Thymus (tissue), 11 donors: Measurements from ENCODE around the gene PGS1. TPM values are rescaled to one million over a fixed set of nuclear protein-coding genes. Genes with fewer than 3 reads are reported as not detected.

Experiments used
- DNase-seq, 9 donors: peaks; one replicate each; pipeline ENCODE4 v3.0.0-alpha.2; 2013; ENCODE audit warnings: low spot score in 9 of 9, low read depth in 6 of 9, missing footprints in 1 of 9
- H3K27ac ChIP-seq, 2 donors: one replicate each; pipeline ENCODE4 v1.5.1; 2013; ENCODE audit warnings: control low read depth in 1 of 2, low read depth in 1 of 2, low read length in 1 of 2, mild to moderate bottlenecking in 1 of 2, moderate library complexity in 1 of 2
- H3K27me3 ChIP-seq, 2 donors: one replicate each; pipeline ENCODE4 v1.5.1; 2013; ENCODE audit warnings: low read length in 1 of 2; ENCODE audit not compliant: control insufficient read depth in 2 of 2, insufficient read depth in 1 of 2
- H3K36me3 ChIP-seq, 2 donors: one replicate each; pipeline ENCODE4 v1.5.1; 2013; ENCODE audit warnings: low read length in 1 of 2, mild to moderate bottlenecking in 1 of 2, moderate library complexity in 1 of 2; ENCODE audit not compliant: control insufficient read depth in 2 of 2, insufficient read depth in 2 of 2
- H3K4me1 ChIP-seq, 2 donors: one replicate each; pipeline ENCODE4 v1.5.1; 2013; ENCODE audit warnings: low read length in 2 of 2; ENCODE audit not compliant: control insufficient read depth in 2 of 2, insufficient read depth in 2 of 2
- H3K4me3 ChIP-seq, 2 donors: one replicate each; pipeline ENCODE4 v1.5.1; 2013; ENCODE audit warnings: low read length in 2 of 2, control low read depth in 1 of 2, mild to moderate bottlenecking in 1 of 2
- H3K9me3 ChIP-seq, 2 donors: one replicate each; pipeline ENCODE4 v1.5.1; 2013; ENCODE audit warnings: low read length in 1 of 2, mild to moderate bottlenecking in 1 of 2; ENCODE audit not compliant: control insufficient read depth in 2 of 2, insufficient read depth in 1 of 2
- WGBS: extraction: QIAGEN DNeasy Blood & Tissue Kit; methylation state at CpG from one replicate; pipeline ENCODE4 v1.1.7; 2013; 5-methylcytosine and 5-hydroxymethylcytosine counted together
- polyA plus RNA-seq: library from polyadenylated mRNA; stranded (reverse); fragments of 200-250 nt; gene quantifications from one replicate; pipeline ENCODE4 v1.2.3, GENCODE V29; 2013
- total RNA-seq: library from RNA; stranded (reverse); fragments of 120-200 nt; gene quantifications from one replicate; pipeline ENCODE4 v1.2.4, GENCODE V29; 2013
- donor health status: healthy.

Gene PGS1
- total and polyA plus RNA-seq, 2 donors, result 32.1 to 34.6 TPM

DNA sequence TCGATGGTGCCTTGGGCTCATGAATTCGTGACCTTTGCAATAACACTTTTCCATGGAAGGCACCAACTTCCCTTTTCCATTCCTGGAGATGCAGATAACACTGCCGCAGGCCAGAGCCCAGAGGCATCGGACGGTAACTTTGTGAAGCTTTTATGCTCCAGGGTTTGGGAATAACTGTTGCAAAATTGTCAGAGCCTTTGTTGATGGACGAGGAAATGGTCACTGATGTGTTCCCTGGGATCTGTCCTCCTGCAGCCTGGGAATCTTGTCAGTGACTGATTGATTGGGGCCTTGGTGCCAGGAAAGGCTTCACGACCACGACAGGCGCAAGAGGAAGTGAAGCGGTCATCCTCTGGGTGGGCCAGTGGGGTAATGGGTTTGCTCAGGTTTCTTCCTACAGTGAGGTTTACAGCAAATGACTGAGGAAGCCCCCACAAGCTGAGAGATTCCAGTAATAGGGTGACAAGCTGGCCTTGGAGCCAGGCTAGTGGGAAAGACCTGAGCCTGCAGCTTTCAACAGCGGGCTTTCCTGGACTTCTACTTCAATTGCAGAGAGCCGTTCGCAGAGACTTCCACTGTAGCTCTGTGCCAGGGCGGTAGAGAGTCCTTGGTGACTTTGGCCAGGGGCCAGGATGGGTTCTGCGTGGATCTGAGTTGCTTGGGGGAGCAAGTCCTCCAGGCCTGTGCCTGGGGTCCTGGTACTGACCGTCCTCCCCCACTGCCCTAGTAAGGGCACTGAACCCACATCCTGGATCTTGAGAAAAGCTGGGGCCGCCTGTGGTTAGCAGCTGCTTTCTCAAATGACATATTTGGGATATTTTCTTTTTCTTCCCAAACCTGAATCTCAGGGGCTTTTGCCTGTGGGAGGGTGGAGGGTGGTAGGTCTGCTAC lies 37.6 kb downstream of the PGS1 start:
- no peak for DNase-seq
- 93% methylated on average over 17 of the region's 17 CpGs for WGBS

DNA sequence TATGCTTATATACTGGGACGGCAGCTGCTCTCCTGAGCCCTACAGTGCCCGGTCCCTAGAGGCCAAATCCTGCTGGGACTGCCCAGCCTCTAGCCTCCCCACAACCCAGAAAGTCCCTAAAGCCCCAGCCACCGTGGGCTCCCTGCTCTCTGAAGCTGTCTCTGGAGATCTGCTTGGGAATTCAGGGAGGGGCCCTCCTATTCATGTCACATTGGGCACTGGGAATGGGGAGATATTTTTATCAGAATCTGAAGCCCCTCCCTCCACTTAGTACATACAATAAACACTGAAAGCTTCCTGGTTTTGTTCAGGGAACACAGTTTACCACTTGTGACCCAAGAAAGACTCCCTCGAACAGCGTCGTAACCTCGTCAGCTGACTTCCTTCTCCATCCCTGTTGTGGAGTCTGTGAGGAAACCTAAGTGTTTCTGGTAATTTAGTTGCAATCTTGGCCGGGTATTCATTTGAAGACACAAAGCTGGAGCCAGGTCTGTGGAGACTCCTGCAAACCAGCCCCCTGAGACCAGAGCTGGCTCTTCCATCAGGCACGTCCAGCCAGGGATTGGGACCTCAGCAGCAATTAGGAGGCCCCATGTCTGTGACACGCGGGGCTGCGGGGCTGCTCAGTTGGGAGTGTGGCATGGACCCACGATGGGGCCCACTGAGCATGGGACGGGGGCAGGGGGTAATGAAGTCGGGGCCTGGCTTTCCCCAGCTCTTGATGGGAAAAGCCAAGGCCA lies 38.5 kb downstream of the PGS1 start:
- DNase-seq, result no peak
- Histone ChIP-seq H3K4me1 (peaks cover 6 to 62% of the 10 kb centered on the region in 2 donors), H3K36me3 (peaks cover 77 to 85% of the 10 kb centered on the region in 2 donors), H3K27ac (peak overlapping the region; percentile 53 to 59), H3K9me3 (peaks cover 2 to 11% of the 10 kb centered on the region in 2 donors), H3K4me3 (no peak overlapping the region), H3K27me3 (no peaks in the 10 kb centered on the region)
- 80% methylated on average over 15 of the region's 15 CpGs for whole genome bisulfite sequencing

More for the DNA sequence above, 37.6 kb downstream of the PGS1 start:
- Histone ChIP-seq H3K27ac (peak overlapping the region; percentile 22 to 59), H3K9me3 (peaks cover 2 to 11% of the 10 kb centered on the region in 2 donors), H3K4me3 (no peak overlapping the region), H3K36me3 (peaks cover 72 to 86% of the 10 kb centered on the region in 2 donors), H3K27me3 (no peaks in the 10 kb centered on the region), H3K4me1 (peaks cover 6 to 58% of the 10 kb centered on the region in 2 donors)

DNA sequence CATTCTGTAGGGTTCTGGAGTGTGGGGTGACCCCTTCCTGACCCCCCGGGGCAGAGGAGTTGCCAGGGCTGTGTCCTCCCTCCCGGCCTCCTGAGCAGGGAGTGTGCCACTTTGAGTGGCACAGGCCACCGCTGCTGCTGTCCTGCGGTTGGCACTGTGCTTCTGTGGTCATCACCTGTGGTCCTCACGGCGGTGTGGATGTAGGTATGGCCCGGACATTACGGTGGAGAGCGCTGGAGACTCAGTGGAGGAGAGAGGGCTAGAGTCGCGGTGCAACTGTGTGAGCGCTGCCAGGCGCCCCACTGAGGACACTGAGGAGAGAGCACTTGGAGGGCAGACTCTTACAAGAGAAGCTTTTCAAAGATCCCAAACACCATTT lies 39.1 kb downstream of the PGS1 start:
- 99% methylated on average over 13 of the region's 13 CpGs for WGBS
- DNase-seq, result no peak
- peaks cover 2 to 11% of the 10 kb centered on the region in 2 donors for H3K9me3 ChIP-seq
- H3K27ac ChIP-seq, result peak overlapping the region; percentile 53 to 59
- H3K36me3 ChIP-seq, result peaks cover 83 to 87% of the 10 kb centered on the region in 2 donors
- no peaks in the 10 kb centered on the region for H3K27me3 ChIP-seq
- H3K4me1 ChIP-seq, result peaks cover 6 to 59% of the 10 kb centered on the region in 2 donors
- H3K4me3 ChIP-seq, result no peak overlapping the region

DNA sequence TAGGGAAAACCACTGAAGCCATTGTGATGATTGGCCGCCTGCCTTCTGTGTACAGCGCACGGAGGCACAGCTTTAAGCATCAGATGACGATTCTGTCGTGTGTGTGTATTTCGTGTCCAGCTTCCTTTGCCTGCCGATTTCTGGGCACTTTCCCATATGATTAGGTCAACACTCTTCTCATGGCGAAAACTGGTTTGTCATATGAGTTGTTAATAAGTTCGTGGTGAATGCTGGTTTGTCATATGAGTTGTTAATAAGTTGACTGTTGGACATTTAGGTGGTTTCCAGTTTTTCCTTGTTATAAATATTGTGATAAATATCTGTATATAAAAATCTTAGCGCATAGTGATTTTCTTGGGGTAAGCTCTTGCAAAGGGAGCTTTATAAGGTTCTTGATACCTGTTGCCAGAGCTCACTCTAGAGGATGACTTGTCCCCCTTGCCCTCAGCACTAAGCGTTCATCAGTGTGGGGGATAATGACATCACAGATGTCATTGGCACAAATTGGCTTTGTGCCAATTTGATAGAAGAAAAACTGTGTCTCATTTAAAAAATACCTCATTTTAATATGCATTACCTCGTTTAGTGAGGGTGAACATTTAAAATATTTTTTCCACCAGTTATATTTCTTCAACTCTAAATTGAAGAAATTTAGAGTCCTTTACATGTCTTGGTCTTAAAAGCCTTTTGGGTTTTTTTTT lies 40.0 kb downstream of the PGS1 start:
- Histone ChIP-seq H3K27me3 (no peaks in the 10 kb centered on the region), H3K27ac (peak overlapping the region in 1 of 2 donors; percentile 47), H3K9me3 (peaks cover 2 to 5% of the 10 kb centered on the region in 2 donors), H3K4me1 (peaks cover 4 to 50% of the 10 kb centered on the region in 2 donors), H3K4me3 (no peak overlapping the region), H3K36me3 (peaks cover 83 to 87% of the 10 kb centered on the region in 2 donors)
- no peak for DNase-seq
- WGBS, result 88% methylated on average over 12 of the region's 12 CpGs

DNA sequence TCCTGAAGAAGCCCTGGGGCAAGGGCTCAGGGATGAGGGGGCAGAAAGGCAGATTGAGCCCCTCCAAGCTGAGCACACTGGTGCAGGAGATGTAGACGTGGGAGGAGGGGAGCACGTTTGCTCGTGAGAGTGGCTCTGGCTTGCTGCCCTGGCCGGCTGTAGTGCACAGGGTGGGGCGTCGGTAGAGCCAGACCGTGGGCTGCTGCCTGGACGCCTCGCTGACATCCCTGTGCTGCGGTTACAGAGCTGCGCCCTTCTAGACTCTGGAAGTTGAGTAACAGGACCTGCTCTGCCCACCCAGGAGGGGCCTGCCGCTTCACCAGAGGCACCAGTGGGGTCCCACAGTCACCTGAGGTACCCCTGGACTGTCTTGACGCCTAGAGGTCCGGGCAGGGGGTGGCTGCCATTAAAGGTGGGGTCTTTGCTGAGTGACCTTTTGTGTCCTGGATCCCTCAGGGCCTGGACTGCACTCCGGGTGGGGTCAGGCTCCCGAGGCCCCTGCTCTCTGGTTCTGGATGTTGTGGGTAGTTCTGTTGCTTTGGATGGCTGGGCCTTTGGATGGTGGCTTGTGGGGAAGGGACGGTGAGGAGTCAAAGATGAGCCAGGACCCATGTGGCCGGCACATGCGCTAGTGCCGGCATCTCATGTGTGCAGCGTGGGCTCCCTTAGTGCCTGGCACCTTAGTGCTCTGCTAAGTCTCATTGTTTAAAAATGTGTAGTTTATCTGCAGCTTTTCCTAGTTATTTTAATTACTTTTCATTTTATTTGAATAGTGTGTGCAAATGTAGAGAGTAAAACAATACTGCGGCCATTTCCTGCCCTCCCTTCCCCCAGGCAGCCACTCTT lies 41.7 kb downstream of the PGS1 start:
- H3K36me3 ChIP-seq, result peaks cover 87 to 91% of the 10 kb centered on the region in 2 donors
- H3K4me3 ChIP-seq, result no peak overlapping the region
- WGBS, result 94% methylated on average over 22 of the region's 22 CpGs
- DNase-seq, result no peak
- H3K9me3 ChIP-seq, result peaks cover 2 to 4% of the 10 kb centered on the region in 2 donors
- H3K27ac ChIP-seq, result no peak overlapping the region
- peaks cover 0 to 39% of the 10 kb centered on the region in 2 donors for H3K4me1 ChIP-seq
- no peaks in the 10 kb centered on the region for H3K27me3 ChIP-seq

DNA sequence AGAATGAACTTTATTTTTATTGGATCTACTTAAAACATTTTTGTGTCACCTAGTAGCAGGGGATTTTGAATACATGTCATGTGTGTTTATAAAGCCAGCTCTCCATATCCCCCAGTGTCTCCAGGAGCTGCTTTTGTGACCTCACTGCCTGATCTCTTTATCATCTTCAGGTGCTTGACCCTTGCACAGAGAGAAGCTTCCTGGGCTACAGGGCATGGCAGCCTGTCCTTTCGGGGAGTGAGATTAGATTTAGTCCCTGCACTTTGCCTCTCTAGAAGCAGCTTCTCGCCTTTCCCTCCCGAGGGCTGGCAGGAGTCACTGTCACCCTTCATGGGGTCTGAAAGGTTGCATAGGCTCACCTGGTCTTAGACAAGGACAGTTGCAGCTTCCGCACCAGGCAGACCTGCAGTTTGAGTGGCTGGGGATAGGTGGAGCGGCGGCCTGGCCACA lies 42.7 kb downstream of the PGS1 start:
- H3K27me3 ChIP-seq, result no peaks in the 10 kb centered on the region
- peaks cover 85 to 91% of the 10 kb centered on the region in 2 donors for H3K36me3 ChIP-seq
- peaks cover 2 to 4% of the 10 kb centered on the region in 2 donors for H3K9me3 ChIP-seq
- H3K27ac ChIP-seq, result no peak overlapping the region
- no peak for DNase-seq
- no peak overlapping the region for H3K4me3 ChIP-seq
- WGBS, result 98% methylated on average over 6 of the region's 6 CpGs
- H3K4me1 ChIP-seq, result peaks cover 0 to 32% of the 10 kb centered on the region in 2 donors

DNA sequence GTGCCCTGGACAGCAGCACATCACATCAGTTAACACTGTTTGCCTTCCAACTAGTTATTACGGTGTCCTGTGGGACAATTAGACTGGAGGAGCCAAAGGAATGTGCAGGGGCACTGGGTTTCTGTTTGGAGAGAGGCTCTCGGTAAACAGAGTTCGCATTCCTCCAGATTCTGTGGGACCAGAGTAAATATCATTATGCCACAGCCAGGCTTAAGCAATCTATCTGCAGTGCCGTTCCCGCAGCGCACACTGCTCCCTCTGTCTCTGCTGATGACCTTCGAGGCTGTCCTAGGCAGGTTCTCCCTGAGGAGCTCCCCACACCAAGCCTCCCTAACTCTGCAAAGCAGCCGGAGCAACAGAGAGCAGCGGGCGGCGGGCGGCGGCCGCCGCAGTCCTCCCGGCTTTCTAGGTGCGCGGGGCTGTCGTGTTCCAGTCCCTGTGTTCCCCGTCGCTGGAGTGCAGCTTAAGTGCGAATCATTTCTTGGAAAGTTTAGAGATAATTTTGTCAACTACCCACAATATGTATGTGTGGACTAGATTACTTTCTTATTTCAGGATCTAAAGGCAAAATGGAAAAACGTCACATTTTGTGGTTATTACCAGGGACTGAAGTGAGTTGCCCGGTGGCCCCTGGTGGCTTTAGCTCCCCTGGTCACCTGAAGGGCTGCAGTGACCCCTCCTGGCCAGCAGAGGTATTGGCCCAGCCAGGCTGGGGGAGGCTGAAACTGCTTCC lies 43.3 kb downstream of the PGS1 start:
- Histone ChIP-seq H3K36me3 (peaks cover 85 to 90% of the 10 kb centered on the region in 2 donors), H3K4me3 (no peak overlapping the region), H3K27ac (no peak overlapping the region), H3K9me3 (peaks cover 2 to 4% of the 10 kb centered on the region in 2 donors), H3K27me3 (no peaks in the 10 kb centered on the region), H3K4me1 (peaks cover 0 to 26% of the 10 kb centered on the region in 2 donors)
- peak; percentile 29 to 73 (median 54) for DNase-seq
- WGBS, result 89% methylated on average over 24 of the region's 24 CpGs

DNA sequence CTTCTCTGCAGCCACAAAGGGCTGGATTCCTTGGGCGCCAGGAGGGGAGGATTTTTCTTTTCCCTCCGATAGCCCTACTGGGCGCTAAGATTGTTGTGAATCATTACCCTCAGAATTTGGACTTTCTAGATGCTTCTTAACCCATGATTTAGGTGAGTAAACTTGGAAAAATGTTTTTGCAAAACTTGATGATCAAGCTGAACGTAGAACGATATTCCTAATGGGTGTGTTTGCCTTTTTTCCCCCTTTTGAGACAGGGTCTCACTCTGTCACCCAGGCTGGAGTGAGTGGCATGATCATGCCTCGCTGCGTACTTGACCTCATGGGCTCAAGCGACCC lies 43.8 kb downstream of the PGS1 start:
- no peaks in the 10 kb centered on the region for H3K27me3 ChIP-seq
- peaks cover 2% of the 10 kb centered on the region in 2 donors for H3K9me3 ChIP-seq
- H3K27ac ChIP-seq, result no peak overlapping the region
- DNase-seq, result no peak
- 90% methylated on average over 8 of the region's 8 CpGs for WGBS
- H3K36me3 ChIP-seq, result peaks cover 85 to 90% of the 10 kb centered on the region in 2 donors
- no peak overlapping the region for H3K4me3 ChIP-seq
- peaks cover 0 to 21% of the 10 kb centered on the region in 2 donors for H3K4me1 ChIP-seq
